Caco-2 (cell line): ENCODE measurements around the gene CC2D1A. TPM values are rescaled to one million over a fixed set of nuclear protein-coding genes. Genes with fewer than 3 reads are reported as not detected.
"Not testable (repeated sequence)": the region's sequence is repeated elsewhere in the genome, so short reads cannot be mapped to it uniquely, and the experiment has no call there.

Source experiments
- BruUV-seq: library from RNA; stranded (reverse); fragments of 400-500 nt; replicated peaks from 2 replicates; lab custom pipeline; 2021; lab: Mats Ljungman, UMichigan
- CTCF ChIA-PET: fragments of 300-600 bp; sonication (Branson Sonifier 250); formaldehyde crosslinking; loops from one replicate; lab custom pipeline; 2022; ENCODE audit warnings: antibody characterized with exemption; lab: Charles Lee
- POLR2A ChIA-PET: fragments of 300-600 bp; sonication (Branson Sonifier 250); formaldehyde crosslinking; loops from one replicate; lab custom pipeline; 2022; ENCODE audit warnings: antibody characterized with exemption; lab: Charles Lee
- DNase-seq, 2 experiments: peaks; one replicate each; pipeline versions ENCODE4 v3.0.0 to v3.0.0-alpha.2; 2020 to 2022
- H3K27me3 ChIP-seq: replicated peaks from 2 replicates; pipeline ENCODE4 v1.6.0; 2011; ENCODE audit warnings: low read length; ENCODE audit not compliant: control insufficient read depth, insufficient read depth
- H3K36me3 ChIP-seq: 2 replicates; pipeline ENCODE4 v1.5.1; 2011; ENCODE audit warnings: low read length; ENCODE audit not compliant: control insufficient read depth, insufficient read depth
- H3K4me1 ChIP-seq: fragments of 250-450 bp; sonication (Bioruptor Pico); 2 replicates; pipeline ENCODE4 v1.5.1; 2020; ENCODE audit warnings: mild to moderate bottlenecking
- H3K4me3 ChIP-seq: 2 replicates; pipeline ENCODE4 v1.5.1; 2011; ENCODE audit warnings: low read depth, mild to moderate bottlenecking, control low read depth, low read length
- H3K9me3 ChIP-seq: fragments of 250-450 bp; sonication (Bioruptor Pico); 2 replicates; pipeline ENCODE4 v1.5.1; 2020; ENCODE audit warnings: mild to moderate bottlenecking, moderate library complexity
- H3K27ac Mint-ChIP-seq: one replicate; pipeline ENCODE4 v1.8.0; 2022; ENCODE audit warnings: mixed read lengths; ENCODE audit not compliant: unreplicated experiment
- H3K27me3 Mint-ChIP-seq: one replicate; pipeline ENCODE4 v1.8.0; 2022; ENCODE audit warnings: mixed read lengths; ENCODE audit not compliant: insufficient read depth, unreplicated experiment
- H3K36me3 Mint-ChIP-seq: one replicate; pipeline ENCODE4 v1.8.0; 2022; ENCODE audit warnings: mild to moderate bottlenecking, mixed read lengths; ENCODE audit not compliant: insufficient read depth, unreplicated experiment
- H3K4me1 Mint-ChIP-seq: one replicate; pipeline ENCODE4 v1.8.0; 2022; ENCODE audit warnings: low read depth, mixed read lengths; ENCODE audit not compliant: unreplicated experiment
- H3K4me3 Mint-ChIP-seq: one replicate; pipeline ENCODE4 v1.8.0; 2022; ENCODE audit warnings: mild to moderate bottlenecking, moderate library complexity, mixed read lengths; ENCODE audit not compliant: unreplicated experiment
- H3K9me3 Mint-ChIP-seq: one replicate; pipeline ENCODE4 v1.8.0; 2022; ENCODE audit warnings: mixed read lengths; ENCODE audit not compliant: unreplicated experiment
- intact Hi-C: fragments of 100-400 bp; cut with micrococcal nuclease; formaldehyde crosslinking; loops from one replicate; pipeline ENCODE4 v1.10.0; 2022; ENCODE audit not compliant: unreplicated experiment
- total RNA-seq: library from RNA; stranded (reverse); gene quantifications from 2 replicates; pipeline ENCODE4 v1.2.3, GENCODE V29; 2022
- TF ChIP-seq, protein P1 (sequence below), 2 experiments: fragments of 200-600 bp in 1 of 2; IDR thresholded peaks; 1 replicate in 1 of 2; 2 replicates in 1 of 2; pipeline versions ENCODE4 v1.5.1 to v1.8.0; 2011 to 2022; ENCODE audit warnings: antibody characterized with exemption in 1 of 2, control low read depth in 1 of 2, inconsistent platforms in 1 of 2, low read depth in 1 of 2, low read length in 1 of 2, mild to moderate bottlenecking in 1 of 2, moderate library complexity in 1 of 2; ENCODE audit not compliant: insufficient read depth in 1 of 2, severe bottlenecking in 1 of 2, unreplicated experiment in 1 of 2

The CC2D1A gene
- total RNA-seq, 1 experiment from 2014 or later, result 48.2 TPM

DNA sequence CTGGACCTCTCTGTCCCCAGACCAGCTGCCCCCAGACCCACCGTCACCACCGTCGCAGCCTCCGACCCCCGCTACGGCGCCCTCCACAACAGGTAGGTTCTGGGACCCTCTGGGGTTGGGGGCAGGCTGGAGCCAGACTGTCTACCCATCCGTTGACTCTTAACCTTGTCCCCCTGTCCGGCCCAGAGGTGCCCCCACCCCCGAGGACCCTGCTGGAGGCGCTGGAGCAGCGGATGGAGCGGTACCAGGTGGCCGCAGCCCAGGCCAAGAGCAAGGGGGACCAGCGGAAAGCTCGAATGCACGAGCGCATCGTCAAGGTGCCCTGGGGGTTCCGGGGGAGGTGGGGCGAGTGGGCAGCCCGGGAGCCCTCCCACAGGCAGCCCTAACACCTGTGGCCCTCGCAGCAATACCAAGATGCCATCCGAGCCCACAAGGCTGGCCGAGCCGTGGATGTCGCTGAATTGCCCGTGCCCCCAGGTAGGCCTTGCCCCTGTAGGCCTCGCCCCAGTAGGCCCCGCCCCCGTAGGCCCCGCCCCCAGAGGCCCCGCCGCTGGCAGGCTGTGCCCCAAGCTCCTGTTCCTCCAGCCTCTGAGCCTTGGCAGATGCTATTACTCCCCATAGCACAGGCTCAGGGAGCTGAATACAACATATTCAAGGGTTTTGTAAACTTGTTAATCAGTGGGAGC lies 12.9 kb downstream of the CC2D1A start:
- peaks cover 67% of the 10 kb centered on the region for H3K36me3 Mint-ChIP-seq

DNA sequence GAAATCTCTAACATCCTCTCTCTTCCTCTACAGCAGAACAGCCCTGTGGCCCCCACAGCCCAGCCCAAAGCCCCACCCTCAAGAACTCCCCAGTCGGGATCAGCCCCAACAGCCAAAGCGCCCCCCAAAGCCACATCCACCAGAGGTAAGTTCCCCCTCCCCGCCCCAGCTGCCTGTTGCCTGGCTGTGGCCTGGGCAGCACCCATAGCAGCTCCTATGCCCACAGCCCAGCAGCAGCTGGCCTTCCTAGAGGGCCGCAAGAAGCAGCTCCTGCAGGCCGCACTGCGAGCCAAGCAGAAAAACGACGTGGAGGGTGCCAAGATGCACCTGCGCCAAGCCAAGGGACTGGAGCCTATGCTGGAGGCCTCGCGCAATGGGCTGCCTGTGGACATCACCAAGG lies 14.5 kb downstream of the CC2D1A start:
- Histone ChIP-seq H3K36me3 (peaks cover 6% of the 10 kb centered on the region), H3K9me3 (peaks cover 4% of the 10 kb centered on the region; the same call in 1 of the 2 replicates), H3K4me3 (no peak overlapping the region), H3K27me3 (no peaks in the 10 kb centered on the region), H3K4me1 (no peaks in the 10 kb centered on the region)
- Mint-ChIP-seq H3K4me1 (no peaks in the 10 kb centered on the region), H3K4me3 (no peak overlapping the region), H3K9me3 (no peaks in the 10 kb centered on the region), H3K27me3 (no peaks in the 10 kb centered on the region), H3K27ac (no peak overlapping the region), H3K36me3 (peaks cover 74% of the 10 kb centered on the region)
- intact Hi-C loops, result no loop called here
- no TSS peak for BruUV-seq
- TF ChIP-seq, protein P1, sequence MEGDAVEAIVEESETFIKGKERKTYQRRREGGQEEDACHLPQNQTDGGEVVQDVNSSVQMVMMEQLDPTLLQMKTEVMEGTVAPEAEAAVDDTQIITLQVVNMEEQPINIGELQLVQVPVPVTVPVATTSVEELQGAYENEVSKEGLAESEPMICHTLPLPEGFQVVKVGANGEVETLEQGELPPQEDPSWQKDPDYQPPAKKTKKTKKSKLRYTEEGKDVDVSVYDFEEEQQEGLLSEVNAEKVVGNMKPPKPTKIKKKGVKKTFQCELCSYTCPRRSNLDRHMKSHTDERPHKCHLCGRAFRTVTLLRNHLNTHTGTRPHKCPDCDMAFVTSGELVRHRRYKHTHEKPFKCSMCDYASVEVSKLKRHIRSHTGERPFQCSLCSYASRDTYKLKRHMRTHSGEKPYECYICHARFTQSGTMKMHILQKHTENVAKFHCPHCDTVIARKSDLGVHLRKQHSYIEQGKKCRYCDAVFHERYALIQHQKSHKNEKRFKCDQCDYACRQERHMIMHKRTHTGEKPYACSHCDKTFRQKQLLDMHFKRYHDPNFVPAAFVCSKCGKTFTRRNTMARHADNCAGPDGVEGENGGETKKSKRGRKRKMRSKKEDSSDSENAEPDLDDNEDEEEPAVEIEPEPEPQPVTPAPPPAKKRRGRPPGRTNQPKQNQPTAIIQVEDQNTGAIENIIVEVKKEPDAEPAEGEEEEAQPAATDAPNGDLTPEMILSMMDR (IDR thresholded peaks at IDR 0.05; ENCODE audit: insufficient read depth in 1 of 2, low read depth in 1 of 2, low read length in 1 of 2, severe bottlenecking in 1 of 2, unreplicated experiment in 1 of 2), result no peak
- DNase-seq, result no peak
- ChIA-PET CTCF (no interaction called here), POLR2A (interaction anchor here (0.6 to 1.0 kb wide), 2 partner anchors 9 to 216 kb away, joined by 3 read pairs; no protein-coding TSS in a partner anchor)

More for the DNA sequence above, 12.9 kb downstream of the CC2D1A start:
- TF ChIP-seq, protein P1 (IDR thresholded peaks at IDR 0.05; ENCODE audit: insufficient read depth in 1 of 2, low read depth in 1 of 2, low read length in 1 of 2, severe bottlenecking in 1 of 2, unreplicated experiment in 1 of 2), result no peak
- intact Hi-C loops, result no loop called here
- Mint-ChIP-seq H3K4me1 (no peaks in the 10 kb centered on the region), H3K9me3 (no peaks in the 10 kb centered on the region), H3K27me3 (no peaks in the 10 kb centered on the region), H3K27ac (no peak overlapping the region), H3K4me3 (no peak overlapping the region)
- no peak overlapping the region for H3K4me3 ChIP-seq
- DNase-seq, result no peak
- ChIA-PET POLR2A (no interaction called here), CTCF (no interaction called here)
- H3K4me1 ChIP-seq, result no peaks in the 10 kb centered on the region
- no peaks in the 10 kb centered on the region for H3K27me3 ChIP-seq
- H3K9me3 ChIP-seq, result peaks cover 4% of the 10 kb centered on the region; the same call in 1 of the 2 replicates
- H3K36me3 ChIP-seq, result peaks cover 6% of the 10 kb centered on the region
- BruUV-seq, result no TSS peak

DNA sequence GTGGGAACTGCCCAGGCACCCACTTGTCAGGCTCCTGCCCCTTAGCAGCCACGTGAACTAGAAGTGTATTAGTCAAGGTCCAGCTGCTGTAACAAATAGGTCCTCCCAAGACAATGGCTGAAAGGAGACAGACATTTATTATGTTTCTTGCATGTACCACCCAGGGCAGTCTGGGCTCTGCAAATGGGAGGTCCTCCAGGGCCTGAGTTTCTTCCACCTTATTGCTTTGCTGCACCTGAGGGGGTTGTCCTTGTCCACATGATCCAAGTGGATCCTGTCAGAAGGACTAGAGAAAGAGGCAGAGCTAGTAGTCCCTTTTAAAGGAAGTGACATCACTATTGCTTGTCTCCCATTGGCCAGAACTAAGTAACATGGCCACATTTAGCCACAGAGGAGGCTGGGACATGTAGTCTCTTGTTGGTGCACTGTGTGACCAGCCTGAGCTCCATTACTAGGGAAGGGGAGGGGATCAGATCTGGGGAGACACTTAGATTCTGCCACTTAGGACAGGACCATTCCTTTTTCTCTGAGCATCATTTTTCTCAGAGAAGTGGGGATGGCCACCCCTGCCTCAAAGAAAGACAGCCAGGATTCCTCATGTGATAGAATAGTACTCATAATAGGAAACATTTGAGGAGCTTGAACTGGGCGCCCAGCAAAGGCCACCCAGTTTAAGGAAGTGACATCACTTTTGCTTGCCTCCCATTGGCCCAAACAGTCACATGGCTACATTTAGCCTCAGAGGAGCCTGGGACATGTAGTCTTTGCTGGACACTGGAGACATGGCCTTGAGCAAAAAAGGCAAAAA lies 15.1 kb downstream of the CC2D1A start:
- H3K4me1 Mint-ChIP-seq, result no peaks in the 10 kb centered on the region
- no TSS peak for BruUV-seq
- peak; percentile 55 to 71 for DNase-seq
- TF ChIP-seq, protein P1 (IDR thresholded peaks at IDR 0.05; ENCODE audit: insufficient read depth in 1 of 2, low read depth in 1 of 2, low read length in 1 of 2, severe bottlenecking in 1 of 2, unreplicated experiment in 1 of 2), result no peak
- H3K9me3 Mint-ChIP-seq, result no peaks in the 10 kb centered on the region
- peak overlapping the region; percentile 42 for H3K27ac Mint-ChIP-seq
- intact Hi-C loops, result loop anchor here (1.0 kb wide), 1 partner anchor 31 kb away; the partner anchor contains the start of gene DCAF15
- peaks cover 73% of the 10 kb centered on the region for H3K36me3 Mint-ChIP-seq
- Histone ChIP-seq H3K27me3 (no peaks in the 10 kb centered on the region), H3K36me3 (peaks cover 6% of the 10 kb centered on the region), H3K4me3 (no peak overlapping the region), H3K4me1 (no peaks in the 10 kb centered on the region), H3K9me3 (peaks cover 4% of the 10 kb centered on the region; the same call in 1 of the 2 replicates)
- H3K27me3 Mint-ChIP-seq, result no peaks in the 10 kb centered on the region
- no peak overlapping the region for H3K4me3 Mint-ChIP-seq
- ChIA-PET POLR2A (interaction anchor here (0.6 to 1.0 kb wide), 2 partner anchors 10 to 216 kb away, joined by 3 read pairs; no protein-coding TSS in a partner anchor), CTCF (interaction anchor here (0.7 kb wide), 2 partner anchors 10 to 215 kb away, joined by 3 read pairs; partner anchors contain the start of gene ASF1B)

DNA sequence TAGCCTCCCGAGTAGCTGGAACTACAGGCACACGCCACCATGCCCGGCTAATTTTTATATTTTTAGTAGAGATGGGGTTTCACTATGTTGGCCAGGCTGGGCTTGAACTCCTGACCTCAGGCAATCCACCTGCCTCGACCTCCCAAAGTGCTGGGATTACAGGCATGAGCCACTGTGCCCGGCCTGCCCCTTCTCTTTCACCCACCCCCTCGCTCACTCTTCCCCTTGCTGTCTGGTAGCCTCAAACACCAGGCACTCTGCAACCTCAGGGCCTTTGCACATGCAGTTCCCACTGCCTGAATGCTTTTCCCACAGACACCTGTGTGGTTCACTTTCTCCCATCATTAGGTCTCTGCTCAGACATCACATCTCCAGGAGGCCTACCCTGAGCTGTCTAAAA lies 16.1 kb downstream of the CC2D1A start:
- H3K9me3 ChIP-seq, DNase-seq, CTCF ChIA-PET, H3K4me3 ChIP-seq, BruUV-seq, H3K4me1 Mint-ChIP-seq, H3K27me3 Mint-ChIP-seq, H3K4me3 Mint-ChIP-seq, H3K9me3 Mint-ChIP-seq, POLR2A ChIA-PET, intact Hi-C loops, H3K4me1 ChIP-seq, H3K27ac Mint-ChIP-seq, H3K36me3 ChIP-seq, H3K27me3 ChIP-seq: not testable (repeated sequence)
- H3K36me3 Mint-ChIP-seq, result peaks cover 77% of the 10 kb centered on the region
